Measurements from ENCODE around the gene IGF2R.

DNA sequence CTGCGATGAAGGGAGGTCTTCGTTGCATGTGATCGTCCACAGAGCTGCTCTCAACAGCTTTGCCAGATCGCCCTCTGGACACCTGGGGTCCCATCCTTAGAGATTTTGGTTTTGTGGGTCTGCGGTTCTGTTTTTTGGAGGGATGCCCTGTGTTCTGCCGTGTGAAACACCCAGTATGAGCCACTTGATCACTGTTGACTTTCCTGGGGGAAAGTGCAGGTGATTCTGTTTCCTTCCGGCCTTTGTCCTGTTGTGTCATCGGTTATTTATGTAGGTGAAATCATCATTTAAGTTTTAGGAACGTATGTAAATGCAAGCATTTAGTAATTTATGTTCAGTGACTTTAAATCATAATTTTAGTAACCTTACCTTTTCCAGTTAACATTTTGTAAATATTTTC is 96.3 kb downstream of the IGF2R start:
- TF ChIP-seq, protein P1, sequence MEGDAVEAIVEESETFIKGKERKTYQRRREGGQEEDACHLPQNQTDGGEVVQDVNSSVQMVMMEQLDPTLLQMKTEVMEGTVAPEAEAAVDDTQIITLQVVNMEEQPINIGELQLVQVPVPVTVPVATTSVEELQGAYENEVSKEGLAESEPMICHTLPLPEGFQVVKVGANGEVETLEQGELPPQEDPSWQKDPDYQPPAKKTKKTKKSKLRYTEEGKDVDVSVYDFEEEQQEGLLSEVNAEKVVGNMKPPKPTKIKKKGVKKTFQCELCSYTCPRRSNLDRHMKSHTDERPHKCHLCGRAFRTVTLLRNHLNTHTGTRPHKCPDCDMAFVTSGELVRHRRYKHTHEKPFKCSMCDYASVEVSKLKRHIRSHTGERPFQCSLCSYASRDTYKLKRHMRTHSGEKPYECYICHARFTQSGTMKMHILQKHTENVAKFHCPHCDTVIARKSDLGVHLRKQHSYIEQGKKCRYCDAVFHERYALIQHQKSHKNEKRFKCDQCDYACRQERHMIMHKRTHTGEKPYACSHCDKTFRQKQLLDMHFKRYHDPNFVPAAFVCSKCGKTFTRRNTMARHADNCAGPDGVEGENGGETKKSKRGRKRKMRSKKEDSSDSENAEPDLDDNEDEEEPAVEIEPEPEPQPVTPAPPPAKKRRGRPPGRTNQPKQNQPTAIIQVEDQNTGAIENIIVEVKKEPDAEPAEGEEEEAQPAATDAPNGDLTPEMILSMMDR (IDR thresholded peaks at IDR 0.05): no peak
- TF ChIP-seq POLR2AphosphoS5 (IDR thresholded peaks at IDR 0.05): no peak
- no peak for TF ChIP-seq POLR2A (IDR thresholded peaks at IDR 0.05)

All from stomach (tissue), 4 donors.